GM11168 (cell line): ENCODE data around the gene GMPPA.

Experiments
- in situ Hi-C: fragments of 300-500 bp; cut with MboI; formaldehyde crosslinking; loops from one replicate; pipeline ENCODE4 v1.12.0; 2022; ENCODE audit warnings: low sequenced_read_pairs; ENCODE audit not compliant: unreplicated experiment

The GMPPA gene

DNA sequence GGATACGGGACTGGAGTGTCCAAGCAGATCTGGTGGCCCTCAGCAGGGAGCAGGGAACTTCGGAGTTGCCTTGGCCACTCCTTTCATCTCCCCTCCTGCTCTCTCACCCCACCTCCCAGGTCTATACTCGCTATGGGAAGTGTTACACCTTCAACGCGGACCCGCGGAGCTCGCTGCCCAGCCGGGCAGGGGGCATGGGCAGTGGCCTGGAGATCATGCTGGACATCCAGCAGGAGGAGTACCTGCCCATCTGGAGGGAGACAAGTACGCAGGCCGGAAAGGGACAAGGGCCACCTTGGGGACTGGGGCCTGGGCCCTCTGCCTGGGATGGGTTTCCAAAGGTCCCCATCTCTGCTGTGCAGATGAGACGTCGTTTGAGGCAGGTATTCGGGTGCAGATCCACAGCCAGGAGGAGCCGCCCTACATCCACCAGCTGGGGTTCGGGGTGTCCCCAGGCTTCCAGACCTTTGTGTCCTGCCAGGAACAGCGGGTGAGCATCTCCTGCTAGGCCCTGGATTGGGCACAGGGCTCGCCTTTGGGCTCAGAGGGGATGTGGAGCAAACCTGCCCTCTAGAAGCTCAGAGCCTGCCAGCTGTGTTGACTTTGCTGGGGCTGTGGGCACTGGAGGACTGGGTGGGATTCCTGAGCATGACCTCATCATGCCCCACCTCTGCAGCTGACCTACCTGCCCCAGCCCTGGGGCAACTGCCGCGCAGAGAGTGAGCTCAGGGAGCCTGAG is 33.1 kb downstream of the GMPPA start:
- in situ Hi-C loops, result no loop called here

DNA sequence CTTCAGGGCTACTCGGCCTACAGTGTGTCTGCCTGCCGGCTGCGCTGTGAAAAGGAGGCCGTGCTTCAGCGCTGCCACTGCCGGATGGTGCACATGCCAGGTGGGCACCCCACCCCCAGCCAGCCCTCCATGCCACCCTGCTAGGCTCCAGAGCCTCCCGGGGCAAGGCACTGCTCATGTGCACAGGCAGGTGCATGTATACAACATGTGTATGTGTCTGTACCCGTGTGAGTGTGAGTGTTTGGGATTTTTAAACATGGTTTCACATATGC is 33.6 kb downstream of the GMPPA start:
- in situ Hi-C loops, result no loop called here

DNA sequence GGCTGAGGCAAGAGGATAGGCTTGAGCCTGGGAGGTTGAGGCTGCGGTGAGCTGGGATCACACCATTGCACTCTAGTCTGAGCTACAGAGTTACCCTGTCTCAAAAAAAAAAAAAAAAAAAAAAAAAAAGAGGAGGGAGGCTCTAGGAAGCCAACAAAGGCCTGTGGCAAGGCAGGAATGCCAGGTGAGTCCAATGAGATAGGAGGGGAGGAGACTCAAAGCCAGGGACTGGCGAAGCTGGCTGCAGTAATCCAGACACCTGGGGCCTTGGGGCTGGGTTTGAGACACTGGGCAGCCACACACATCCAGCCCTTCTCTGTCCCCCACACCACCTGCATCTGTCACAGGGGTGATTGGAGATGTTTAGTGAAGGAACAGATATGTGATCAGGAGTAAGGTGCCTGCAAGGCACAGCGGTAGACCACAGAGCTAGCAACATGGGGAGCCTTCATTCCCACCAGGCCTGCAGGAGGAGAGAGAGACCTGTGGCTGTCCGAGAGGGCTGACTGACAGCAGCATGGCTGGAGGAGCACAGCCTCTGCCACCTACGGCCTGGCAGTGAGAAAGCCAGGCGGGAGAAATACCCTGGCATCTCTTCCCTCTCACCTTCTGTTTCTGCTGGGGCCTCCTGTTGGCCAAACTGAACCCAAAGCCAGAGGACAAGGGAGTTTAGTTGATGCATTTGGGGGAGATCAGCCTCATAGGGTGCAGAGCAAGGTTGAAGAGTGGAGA is 35.4 kb downstream of the GMPPA start:
- in situ Hi-C loops, result no loop called here

DNA sequence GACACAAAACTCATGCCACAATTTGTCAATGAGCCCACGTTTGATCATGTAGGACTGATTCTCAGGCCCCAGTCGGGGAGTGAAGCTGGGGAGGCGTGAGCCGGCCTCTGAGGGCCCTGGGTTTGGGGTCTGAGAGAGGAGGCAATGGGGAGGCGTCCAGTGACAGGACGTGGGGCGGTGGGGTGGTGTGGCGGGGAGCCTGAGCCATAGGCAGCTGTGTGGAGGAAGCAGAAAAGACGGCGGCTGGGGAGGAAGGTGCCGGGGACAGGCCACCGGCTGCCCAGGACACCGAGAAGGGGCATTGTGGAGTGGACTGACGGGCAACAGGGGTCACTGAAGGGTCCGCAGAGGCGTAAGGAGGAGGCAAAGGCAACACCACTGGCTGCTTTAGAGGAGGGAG is 37.7 kb downstream of the GMPPA start:
- in situ Hi-C loops, result no loop called here

DNA sequence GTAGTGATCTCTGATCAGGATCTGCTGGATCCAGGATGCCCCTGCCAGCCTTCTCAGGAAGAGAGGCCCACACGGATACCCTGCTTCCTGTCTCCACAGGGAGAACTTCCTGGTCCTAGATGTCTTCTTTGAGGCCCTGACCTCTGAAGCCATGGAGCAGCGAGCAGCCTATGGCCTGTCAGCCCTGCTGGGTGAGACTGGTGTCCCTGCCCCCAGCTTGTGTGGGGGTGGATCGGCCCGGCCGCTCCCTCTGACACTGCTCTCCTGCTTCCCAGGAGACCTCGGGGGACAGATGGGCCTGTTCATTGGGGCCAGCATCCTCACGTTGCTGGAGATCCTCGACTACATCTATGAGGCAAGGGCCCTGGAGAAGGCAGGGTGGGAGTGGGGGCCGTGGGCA is 38.3 kb downstream of the GMPPA start:
- in situ Hi-C loops, result no loop called here

DNA sequence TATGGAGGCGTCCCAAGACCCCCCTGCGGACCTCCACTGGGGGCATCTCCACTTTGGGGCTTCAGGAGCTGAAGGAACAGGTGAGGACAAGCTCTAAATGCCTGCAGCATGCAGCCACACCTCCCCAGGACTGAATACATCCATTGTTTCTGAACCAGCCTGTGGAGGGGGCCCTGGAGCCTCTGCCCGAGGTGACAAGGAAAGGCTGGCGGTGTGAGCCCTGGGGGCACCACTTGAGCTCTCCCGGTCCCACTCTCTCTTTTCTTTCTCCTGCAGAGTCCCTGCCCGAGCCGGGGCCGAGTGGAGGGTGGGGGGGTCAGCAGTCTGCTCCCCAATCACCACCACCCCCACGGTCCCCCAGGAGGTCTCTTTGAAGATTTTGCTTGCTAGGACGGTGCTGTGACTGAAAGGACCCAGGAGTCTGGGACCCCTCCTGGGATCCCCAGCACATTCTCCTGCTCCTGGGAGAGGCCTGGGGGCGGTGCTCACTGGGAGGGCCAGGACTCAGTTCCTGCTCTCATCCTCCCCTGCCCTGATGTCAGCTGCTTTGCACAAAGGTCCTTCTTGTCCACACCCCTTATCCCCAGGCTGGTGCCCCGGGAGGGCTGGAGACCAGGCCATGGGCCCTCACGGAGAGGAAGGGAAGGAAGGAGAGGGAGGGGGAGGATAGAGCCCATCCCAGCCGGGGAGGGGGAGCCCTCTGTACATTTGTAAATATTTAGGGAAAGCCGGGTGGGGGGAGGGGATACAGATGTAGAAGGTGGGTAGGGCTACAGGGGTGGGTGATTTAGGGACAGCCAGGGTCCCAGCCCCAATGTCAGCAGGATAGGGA is 39.2 kb downstream of the GMPPA start:
- in situ Hi-C loops, result no loop called here

- in situ Hi-C loops, result no loop called here
These were observed 39.8 kb downstream of the GMPPA start for GRCh38 chr2:219538504-219538951.

- in situ Hi-C loops, result no loop called here
These were observed 40.5 kb downstream of the GMPPA start for GRCh38 chr2:219538956-219539788.

DNA sequence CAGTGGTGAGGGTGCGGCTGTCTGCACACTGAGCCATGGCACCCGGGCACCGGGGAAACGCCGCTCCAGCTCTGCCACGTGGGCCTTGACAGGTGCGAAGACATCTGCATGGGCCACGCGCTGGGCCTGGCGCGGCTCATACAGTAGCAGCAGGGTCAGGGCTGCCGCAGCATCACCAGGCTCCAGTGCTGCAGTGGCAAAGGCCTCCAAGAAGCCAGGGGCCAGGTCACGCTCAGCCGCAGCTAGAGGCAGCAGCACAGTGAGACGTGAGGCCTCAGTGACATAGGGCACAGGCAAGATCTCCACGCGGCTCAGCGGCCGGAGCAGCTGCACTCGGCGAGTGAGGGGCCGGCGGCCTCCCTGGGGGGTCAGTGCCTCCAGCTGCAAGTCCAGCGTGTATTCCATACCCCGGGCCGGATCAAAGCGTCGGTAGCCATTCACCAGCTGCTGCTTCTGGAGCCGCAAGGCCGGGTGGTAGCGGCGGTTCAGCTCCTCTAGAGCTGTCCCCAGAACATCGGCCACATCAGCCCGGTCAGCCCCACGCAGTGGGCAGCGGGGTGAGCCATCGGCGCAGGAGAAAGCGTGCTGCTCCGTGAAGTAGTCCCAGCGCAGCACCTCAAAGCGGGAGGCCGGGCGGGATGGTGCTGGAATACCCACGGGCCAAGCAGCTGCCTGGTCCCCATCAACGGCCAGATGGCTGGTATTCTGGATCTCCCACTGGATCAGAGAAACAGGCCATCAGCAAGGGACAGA is 41.4 kb downstream of the GMPPA start:
- in situ Hi-C loops, result loop anchor here (10.0 kb wide), 1 partner anchor 105 kb away; no protein-coding TSS in a partner anchor

DNA sequence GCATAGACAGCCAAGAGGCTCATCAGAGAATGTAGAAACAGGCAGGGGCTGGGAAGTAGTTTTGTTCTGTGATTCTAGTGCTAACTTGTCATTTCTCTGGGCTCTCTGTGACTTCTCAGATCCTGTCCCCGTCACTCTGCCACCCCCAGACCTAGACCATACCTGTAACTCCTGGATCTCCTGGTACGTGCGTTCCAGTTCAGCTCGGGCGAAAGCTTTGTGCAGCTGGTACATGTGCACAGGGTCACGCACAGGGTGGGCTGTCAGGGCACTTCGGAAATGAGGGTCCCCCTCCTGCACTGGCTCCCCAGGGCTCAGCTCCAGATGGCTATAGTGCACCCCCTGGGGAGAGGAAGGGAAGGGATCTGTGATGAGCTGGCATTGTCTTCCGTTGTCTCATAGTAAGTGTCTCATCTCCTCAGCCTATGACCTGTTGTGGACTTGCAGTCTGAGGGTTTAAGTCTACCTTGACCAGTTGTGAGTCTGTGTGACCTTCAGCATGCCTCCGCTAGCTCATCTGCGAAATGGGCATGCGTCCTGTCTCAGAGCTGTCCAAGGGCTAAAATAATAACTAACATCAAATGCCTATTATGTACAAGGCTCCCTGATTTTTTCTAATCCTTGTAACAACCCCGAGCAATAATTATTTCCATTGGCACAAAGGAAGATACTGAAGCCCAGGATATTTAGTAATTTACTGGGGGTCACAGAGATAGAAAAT is 42.3 kb downstream of the GMPPA start:
- in situ Hi-C loops, result loop anchor here (10.0 kb wide), 1 partner anchor 104 kb away; no protein-coding TSS in a partner anchor

DNA sequence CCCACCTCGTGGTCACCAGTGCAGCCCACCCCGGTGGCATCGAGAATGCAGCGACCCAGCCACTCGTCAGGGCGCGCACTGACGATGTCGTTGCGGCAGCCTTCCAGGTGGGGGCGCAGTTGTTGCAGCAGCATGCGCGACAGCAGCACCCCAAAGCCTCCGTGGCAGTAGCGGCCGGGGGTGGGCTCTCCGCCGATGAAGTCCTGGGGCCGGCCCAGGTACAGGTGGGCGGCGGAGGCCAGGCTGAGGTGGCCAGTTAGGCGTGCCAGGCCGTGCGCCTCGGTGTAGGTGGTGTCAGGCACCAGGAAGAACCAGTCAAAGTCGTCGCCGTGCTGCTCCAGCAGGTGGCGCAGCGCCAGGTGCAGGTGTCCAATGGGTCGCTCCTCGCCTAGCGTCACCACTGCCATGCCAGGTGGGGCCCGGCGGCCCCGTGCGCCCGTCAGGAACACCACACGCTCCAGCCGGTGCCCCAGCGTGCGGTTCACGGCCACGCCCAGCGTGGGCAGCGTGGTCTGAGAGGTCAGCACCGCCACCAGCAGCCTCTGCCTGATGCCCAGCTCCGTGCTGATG is 43.0 kb downstream of the GMPPA start:
- in situ Hi-C loops, result loop anchor here (10.0 kb wide), 1 partner anchor 103 kb away; no protein-coding TSS in a partner anchor

GRCh38 chr2:219542931-219543595 is 44.4 kb downstream of the GMPPA start:
- in situ Hi-C loops, result loop anchor here (10.0 kb wide), 1 partner anchor 102 kb away; no protein-coding TSS in a partner anchor

DNA sequence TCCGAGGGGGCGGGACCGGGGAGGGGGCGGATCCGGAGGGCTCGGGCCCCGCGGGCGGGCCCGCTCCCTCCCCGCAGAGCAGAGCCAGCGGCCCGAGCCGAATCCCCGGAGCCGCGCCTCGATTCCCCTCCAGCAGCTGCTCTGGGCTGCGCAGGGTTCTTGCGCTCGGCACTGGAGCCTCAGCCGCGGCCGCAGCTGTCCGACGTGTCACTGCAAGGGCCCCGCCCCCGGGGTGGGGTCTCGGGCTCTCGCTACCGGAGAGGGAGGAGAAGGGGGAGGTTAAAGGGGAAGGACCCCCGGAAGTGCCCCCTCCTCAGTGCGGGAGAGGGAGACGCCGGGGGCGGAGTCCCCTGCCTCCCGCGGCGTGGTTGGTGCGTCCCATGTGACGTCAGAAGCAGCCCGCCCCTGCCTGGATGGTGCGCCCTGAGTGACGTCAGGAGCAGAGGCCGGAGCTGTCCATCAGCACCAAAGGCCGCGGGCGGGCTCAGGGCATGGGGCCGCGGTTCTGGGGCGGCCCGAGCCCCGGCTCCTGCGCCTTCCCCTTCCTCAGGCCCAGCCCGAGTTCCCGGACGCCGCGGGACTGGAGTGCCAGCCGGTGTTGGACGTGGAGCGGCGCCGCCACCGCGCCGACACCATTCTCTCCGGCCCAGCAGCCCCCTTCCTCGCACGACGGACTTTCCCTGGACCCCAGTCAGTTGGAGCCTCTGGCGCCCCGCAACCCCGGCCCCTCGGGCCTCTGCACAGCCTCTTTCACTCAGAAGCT is 45.1 kb downstream of the GMPPA start, which contains the start of the genes CHPF and TMEM198:
Gene CHPF (minus strand): TSS at position 214 of the 763 bp plus-strand sequence. CDS start 271 bp downstream, outside the sequence.
Gene TMEM198 (plus strand): TSS at position 433 of the 763 bp plus-strand sequence. CDS start 700 bp downstream, outside the sequence.
- in situ Hi-C loops, result loop anchor here (10.0 kb wide), 1 partner anchor 101 kb away; no protein-coding TSS in a partner anchor

DNA sequence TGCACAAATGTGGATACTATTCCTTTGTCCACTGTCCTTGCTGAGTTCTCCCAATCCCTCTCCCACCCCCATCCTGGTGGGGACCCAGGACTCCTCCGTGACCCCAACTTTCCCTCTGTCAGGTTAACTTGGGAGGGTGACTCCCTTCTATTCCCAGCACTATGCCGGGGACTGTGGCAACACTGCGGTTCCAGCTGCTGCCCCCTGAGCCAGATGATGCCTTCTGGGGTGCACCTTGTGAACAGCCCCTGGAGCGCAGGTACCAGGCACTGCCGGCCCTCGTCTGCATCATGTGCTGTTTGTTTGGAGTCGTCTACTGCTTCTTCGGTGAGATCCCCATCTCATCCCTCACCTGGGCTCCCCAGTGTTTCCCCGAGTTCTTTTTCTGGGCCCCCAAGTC is 45.9 kb downstream of the GMPPA start:
- in situ Hi-C loops, result loop anchor here (10.0 kb wide), 1 partner anchor 100 kb away; no protein-coding TSS in a partner anchor

DNA sequence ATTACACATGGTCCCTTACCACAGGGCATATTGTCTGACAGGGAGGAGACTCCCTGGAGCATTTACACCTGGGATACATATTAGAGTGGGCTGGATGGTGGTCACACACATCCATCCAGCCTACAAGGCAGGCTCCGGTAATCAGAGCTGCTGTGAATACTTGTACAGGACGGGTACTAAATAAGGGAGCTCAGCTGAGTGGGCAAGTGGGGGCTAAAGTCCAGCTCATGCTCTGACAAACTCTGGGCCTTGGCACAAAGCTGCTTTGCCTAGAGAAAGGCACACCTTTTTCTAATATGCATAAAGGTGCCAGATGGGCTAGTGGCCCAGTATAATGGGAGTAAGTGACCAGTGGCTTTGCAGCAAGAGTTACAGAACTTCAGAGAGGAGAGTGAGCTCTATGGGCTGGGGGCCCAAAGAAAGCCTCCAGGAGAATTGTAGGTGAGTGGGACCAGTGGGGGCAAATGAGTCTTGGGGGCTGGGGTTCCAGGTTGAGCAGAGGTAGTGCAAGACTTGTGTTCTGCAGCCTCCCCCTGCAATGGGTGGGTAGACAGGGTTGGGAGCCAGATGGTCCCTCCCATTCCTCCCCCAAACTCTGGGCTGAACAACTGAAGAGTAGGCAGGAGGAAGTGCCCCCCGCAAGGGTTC is 46.7 kb downstream of the GMPPA start:
- in situ Hi-C loops, result loop anchor here (10.0 kb wide), 1 partner anchor 99 kb away; no protein-coding TSS in a partner anchor

DNA sequence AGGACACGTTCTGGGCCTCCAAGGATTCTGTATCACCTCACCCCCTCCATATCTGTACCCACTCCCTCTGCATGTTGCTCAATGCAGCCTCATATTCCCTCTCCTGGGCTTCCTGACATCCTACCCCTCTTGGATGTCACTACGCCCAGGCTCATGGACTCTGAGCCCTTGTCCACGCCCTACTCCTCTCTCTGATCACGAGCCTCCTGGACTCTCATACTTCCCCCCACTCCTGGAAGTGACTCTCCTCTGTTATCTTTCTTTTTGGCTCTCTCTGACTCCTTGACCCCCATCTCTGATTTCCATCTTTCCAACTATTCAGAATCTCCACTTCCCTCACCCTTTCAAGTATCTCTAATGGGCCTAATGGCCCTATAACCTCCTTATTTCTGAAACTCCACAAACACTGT is 47.3 kb downstream of the GMPPA start:
- in situ Hi-C loops, result loop anchor here (10.0 kb wide), 1 partner anchor 99 kb away; no protein-coding TSS in a partner anchor
